ENCODE measurements around the gene VAMP3. TPM values are rescaled to one million over a fixed set of nuclear protein-coding genes. Genes with fewer than 3 reads are reported as not detected.

VAMP3 gene
- total RNA-seq, 1 experiment from 2014 or later = 102 TPM

DNA sequence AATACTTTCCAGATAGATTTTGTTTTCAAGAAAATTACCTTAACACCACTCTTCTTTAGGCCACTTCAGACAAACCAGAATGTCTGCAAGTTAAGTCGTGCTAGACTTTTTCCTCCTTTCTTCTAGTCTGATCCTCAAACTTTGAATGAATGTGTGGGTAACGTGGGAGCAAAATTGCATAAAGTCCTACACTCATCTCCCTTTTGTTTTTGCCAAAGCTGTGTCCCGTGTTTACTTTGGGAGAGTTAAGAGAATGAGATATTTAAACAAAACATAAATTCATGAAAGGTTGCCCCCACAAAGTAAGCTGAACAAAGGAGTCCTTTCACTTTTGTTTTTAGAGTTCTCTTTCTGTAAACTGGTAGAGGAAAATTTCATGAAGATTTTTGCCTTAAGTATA is 16.9 kb upstream of the VAMP3 start:
- in situ Hi-C loops (cut with HindIII; ENCODE audit: low pct_unique_long_range_greater_than_20kb, low sequenced_read_pairs) = no loop called here
- peak; percentile 36 for DNase-seq (ENCODE audit: low read depth, low spot score)

DNA sequence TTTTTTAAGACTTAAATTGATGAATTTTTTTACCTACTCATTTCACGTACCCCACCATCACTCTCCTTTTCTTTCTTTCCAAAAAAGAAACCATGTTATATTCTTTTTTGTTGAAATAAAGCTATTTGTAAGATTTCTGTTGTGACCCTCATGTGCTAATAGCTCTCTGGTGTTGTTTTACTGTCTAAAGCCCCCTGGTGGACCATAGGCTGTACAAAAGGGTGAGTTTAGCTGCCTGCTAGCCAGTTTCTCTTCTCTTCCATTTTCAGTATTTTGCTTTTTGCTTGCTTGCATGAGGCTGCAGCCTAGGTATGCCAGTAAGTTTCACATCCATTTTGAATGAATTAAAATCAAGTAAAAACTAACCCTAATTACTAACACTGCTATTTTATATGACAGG is 15.6 kb upstream of the VAMP3 start:
- in situ Hi-C loops (cut with HindIII; ENCODE audit: low pct_unique_long_range_greater_than_20kb, low sequenced_read_pairs) = no loop called here
- DNase-seq (ENCODE audit: low read depth, low spot score) = peak; percentile 64

DNA sequence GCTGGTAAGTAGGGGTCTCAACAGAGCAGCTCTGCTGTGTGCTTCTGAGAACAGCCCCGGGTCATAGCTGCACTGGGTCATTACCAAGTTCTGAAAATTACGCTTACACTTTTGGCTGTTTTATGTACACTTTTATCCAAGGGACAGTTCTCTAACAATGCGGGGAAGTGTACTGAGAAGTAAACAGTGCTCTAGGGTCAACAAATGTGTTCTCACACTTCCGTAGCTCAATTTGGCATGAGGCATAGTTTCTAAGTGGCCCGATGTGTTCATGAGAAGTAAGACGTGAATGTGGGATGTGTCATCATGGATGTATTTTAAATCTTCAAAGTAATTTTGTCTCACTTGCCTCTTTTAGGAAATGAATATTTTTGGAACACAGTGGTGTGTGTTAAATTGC is 10.9 kb upstream of the VAMP3 start:
- in situ Hi-C loops (cut with HindIII; ENCODE audit: low pct_unique_long_range_greater_than_20kb, low sequenced_read_pairs) = no loop called here
- DNase-seq (ENCODE audit: low read depth, low spot score) = no peak

DNA sequence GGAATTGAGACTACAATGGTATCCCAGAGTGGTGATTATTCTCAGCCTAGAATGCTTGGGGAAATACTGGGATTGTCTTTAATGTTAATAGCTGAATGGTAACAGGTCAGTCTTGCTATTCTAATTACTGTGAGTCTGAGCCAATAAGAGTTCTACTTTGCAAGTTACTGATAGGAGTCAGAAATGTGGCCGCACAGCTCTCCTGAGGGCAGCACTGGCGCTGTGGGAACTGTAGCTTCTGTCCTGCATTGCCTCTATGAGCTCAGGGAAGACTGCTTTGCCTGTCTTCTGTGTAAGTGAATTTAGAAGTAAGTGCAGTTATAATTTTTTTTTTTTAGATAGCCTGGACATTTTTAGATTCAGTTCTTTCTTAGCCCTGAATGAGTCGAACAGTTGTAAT is 10.0 kb upstream of the VAMP3 start:
- in situ Hi-C loops (cut with HindIII; ENCODE audit: low pct_unique_long_range_greater_than_20kb, low sequenced_read_pairs) = no loop called here
- no peak for DNase-seq (ENCODE audit: low read depth, low spot score)

DNA sequence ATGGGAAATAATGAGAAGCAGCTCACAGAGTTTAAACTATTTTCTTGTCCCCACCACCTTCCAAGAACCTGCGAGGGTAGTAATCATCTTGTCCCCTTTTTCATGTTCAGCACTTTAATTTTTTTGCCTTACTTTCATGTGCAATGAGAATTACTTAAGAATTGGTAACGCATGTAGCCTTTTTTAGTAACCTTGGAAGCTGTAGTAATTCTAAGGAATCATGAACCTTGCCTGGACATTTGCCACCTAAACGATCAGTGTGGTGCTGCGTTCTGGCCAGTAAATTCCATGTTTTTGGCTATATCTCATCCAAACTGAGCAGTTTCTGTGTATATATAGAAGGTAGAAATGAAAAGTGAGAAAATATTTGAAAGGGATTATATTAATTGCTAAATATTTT is 3.9 kb upstream of the VAMP3 start:
- in situ Hi-C loops (cut with HindIII; ENCODE audit: low pct_unique_long_range_greater_than_20kb, low sequenced_read_pairs) = no loop called here
- DNase-seq (ENCODE audit: low read depth, low spot score) = no peak

DNA sequence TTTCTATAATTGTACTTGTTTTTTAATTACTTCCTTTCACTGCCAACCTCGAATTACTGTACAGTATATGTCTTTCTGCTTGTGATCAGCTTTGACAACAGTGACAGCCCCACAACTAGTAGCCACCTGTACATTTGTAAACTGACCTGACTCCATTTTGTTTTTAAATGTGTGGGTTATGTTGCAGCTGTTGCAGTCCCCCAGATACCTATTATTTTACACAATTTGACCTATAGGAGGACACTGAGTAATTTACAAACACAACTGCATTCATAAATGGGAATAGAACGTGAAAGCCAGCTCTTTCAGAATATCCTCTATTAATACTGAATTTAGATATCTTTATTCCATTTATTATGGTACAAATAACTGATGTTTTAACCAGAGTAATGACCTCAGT is 2.5 kb upstream of the VAMP3 start:
- in situ Hi-C loops (cut with HindIII; ENCODE audit: low pct_unique_long_range_greater_than_20kb, low sequenced_read_pairs) = no loop called here
- no peak for DNase-seq (ENCODE audit: low read depth, low spot score)

DNA sequence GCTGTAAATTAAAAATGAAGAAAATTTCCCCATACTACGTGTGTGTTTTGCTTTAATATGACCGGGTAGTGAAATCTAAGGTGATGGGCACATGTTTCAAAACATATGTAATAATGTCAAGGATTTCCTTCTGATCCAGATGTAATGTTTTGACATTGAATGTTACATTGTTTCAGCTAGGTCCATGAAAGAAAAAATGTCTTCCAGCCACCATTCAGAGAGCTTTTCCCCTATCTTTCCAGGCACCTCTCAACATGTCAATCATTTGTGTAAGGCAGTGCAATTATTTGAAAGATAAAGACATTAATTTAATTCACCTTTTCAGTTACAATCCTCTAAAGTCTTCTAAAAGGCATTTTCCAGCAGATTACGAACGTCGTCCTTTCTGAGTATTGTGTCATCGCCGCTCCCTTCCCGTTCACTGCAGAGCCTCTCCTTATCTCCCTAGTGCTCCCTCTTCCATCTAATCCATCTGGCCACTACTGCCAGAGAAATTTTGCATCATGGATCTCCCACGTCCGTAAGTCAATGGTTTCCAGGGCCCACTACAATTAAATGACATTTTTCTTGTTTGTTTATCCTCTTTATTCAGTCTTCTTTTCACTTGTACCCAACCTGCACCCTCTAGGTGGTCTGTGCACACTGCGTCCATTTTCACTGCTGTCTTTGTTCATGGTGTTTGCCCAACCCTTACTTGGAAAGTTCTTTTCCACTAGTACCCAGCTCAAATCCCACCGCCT is 1.3 kb upstream of the VAMP3 start:
- DNase-seq (ENCODE audit: low read depth, low spot score) = no peak
- in situ Hi-C loops (cut with HindIII; ENCODE audit: low pct_unique_long_range_greater_than_20kb, low sequenced_read_pairs) = no loop called here

DNA sequence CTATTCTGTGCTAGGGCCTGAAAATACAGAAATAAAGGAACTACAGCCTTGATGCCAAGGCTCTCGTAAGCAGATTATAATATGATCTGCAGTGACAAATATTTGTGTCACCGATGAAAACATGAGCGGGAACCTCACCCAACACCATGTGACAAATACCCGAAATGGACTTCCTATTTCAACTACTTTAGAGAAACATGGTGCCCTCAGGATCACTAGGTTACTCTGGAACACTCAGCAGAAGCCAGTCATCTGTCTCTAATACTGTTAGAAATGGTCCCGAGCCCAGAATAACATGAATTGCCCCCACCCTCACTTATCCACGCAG is 463 bp upstream of the VAMP3 start:
- DNase-seq (ENCODE audit: low read depth, low spot score) = no peak
- in situ Hi-C loops (cut with HindIII; ENCODE audit: low pct_unique_long_range_greater_than_20kb, low sequenced_read_pairs) = no loop called here

DNA sequence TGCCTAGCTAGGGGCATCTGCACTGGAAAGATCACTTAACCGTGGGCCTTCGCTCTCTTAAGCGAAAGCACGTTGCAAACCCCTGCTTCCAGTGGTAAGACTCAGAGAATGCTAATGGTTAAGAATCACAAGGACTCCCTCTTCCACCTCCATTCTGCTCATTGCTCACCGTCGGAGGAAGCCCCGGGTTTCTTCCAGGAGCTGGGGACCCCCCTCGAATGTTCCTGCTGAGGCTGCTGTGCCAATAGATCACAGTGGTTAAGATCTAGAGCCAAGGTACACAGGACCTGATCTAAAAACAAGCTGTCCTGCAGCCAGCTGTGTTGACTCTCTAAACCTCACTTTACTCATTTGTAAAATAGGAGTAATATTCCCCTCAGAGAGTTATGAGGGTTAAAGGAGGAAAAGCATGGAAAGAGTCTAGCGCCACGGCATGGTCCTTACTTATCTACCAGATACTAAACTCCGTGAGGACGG is 765 bp downstream of the VAMP3 start:
- DNase-seq (ENCODE audit: low read depth, low spot score) = no peak
- in situ Hi-C loops (cut with HindIII; ENCODE audit: low pct_unique_long_range_greater_than_20kb, low sequenced_read_pairs) = no loop called here

DNA sequence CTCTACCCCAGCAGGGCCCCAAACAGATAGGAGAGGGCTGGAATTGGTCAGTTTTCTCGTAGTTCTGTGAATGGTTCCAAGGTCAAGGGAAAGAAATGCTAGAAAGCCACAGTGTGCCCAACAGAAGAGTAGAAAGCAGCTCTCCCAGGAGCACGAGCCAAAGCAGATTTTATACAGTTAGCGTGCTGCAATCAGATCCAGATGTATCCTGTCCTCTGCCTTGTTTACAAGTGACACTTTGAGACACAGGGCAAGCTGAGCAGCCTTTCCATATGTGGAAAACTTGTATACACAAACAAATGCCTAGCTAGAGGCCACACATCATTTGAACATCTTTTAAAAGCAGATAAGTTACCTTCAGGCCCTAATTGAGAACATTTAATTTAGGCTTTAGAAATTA is 6.5 kb downstream of the VAMP3 start:
- DNase-seq (ENCODE audit: low read depth, low spot score) = no peak
- in situ Hi-C loops (cut with HindIII; ENCODE audit: low pct_unique_long_range_greater_than_20kb, low sequenced_read_pairs) = no loop called here

DNA sequence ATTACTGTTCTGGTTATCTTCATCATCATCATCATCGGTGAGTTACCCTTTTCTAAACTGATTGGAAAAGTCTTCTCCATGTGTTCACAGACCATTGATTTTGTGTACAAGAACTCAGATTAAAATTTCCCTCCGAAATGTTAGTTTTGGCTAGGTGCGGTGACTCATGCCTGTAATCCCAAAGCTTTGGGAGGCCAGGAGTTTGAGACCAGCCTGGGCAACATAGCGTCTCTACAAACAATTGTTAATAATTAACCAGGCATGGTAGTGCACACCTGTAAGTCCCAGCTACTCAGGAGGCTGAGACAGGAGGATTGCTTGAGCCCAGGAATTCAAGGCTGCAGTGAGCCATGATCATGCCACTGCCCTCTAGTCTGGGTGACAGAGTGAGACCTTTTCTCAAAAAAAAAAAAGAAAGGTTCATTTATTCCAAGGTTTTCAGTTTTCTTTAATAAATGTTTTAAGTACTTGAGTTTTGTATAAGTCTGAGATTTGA is 7.1 kb downstream of the VAMP3 start:
- no peak for DNase-seq (ENCODE audit: low read depth, low spot score)

DNA sequence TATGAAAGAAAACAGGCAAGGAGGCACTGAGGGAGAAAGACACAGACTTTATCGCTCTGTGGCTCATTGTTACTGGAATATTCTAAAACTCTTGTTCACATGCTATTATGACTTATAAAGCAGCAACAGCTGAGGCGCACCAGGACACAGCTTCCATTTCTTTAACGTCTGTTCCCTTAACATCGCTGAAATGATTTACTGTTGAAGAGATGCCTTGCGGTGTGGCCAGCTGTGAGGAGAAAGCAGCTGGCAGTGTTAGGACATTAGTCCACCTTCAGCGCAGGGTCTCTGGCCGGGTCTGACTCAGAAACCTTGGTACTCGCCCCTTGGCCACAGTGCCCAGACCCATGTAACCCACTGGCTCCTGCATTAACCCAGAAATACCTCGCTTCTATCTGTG is 9.9 kb downstream of the VAMP3 start:
- in situ Hi-C loops (cut with HindIII; ENCODE audit: low pct_unique_long_range_greater_than_20kb, low sequenced_read_pairs) = no loop called here
- no peak for DNase-seq (ENCODE audit: low read depth, low spot score)

More for the DNA sequence above, 7.1 kb downstream of the VAMP3 start:
- in situ Hi-C loops (cut with HindIII; ENCODE audit: low pct_unique_long_range_greater_than_20kb, low sequenced_read_pairs) = no loop called here

DNA sequence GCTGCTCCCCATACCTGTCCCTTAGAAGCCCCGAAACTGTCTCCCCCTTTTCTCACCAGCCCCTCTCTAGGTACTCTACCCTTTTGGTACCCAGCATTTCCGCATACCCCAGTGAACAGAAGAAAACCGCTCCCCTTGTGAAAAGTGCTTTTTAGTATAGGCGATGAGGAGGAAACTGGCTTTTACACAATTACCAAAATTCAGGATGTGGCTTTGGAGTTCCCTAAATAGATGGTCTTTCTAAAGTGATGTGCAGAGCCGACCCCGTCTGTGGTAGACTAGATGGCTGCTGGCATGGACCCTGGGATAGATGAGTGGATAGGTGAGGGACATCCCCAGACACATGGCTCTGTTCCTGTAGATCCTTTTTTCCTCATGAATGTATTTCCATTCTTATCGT is 10.4 kb downstream of the VAMP3 start:
- DNase-seq (ENCODE audit: low read depth, low spot score) = no peak
- in situ Hi-C loops (cut with HindIII; ENCODE audit: low pct_unique_long_range_greater_than_20kb, low sequenced_read_pairs) = no loop called here

DNA sequence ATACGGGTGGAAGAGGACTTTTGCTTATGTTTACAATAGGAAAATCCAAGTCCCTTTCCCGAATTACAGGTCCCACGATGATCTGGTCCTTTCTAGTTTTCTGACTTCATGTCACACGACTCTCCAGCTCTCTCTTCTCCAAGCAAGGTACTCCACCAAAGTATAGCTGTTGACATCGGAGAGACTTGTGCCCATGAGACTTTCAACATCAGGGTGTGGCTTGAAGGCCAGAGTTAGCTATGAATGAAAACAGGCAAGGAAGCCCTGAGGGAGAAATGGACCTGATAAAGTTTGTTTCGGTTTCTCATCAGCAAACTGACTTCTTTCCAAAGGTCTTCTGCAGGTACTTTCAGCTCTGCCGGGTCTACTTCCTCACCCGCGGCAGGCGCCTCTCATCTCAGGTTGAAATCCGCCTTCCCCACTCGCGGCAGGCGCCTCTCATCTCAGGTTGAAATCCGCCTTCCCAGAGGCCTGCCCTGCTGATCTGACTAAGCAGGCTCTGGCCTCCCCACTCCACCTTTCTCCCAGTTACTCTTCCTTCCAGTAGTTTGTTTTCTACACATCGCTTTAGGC is 10.9 kb downstream of the VAMP3 start:
- in situ Hi-C loops (cut with HindIII; ENCODE audit: low pct_unique_long_range_greater_than_20kb, low sequenced_read_pairs) = no loop called here
- no peak for DNase-seq (ENCODE audit: low read depth, low spot score)

DNA sequence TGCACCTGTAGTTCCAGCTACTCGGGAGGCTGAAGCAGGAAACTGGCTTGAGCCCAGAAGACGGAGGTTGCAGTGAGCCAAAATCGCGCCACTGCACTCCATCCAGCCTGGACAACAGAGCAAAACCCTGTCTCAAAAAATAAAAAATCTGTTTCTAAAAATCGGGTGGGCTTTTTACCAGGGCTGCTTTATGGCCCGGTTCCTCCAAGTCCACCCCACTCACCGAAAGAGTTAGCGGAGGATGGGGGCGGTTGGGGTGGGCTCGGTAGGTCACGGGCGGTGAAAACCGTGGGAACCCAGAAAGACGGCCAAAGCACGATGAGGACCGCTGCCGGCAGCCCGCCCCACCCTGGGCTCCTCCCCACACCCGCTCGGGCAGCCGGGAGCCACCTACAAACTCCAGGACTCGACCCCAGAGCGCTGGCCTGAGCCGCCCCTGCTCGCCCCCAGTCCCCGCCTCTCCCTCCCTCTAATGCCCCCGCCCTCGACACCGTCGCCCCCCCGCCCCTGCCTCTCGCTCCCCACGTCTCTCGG is 12.1 kb downstream of the VAMP3 start:
- in situ Hi-C loops (cut with HindIII; ENCODE audit: low pct_unique_long_range_greater_than_20kb, low sequenced_read_pairs) = no loop called here
- peak; percentile 75 for DNase-seq (ENCODE audit: low read depth, low spot score)

DNA sequence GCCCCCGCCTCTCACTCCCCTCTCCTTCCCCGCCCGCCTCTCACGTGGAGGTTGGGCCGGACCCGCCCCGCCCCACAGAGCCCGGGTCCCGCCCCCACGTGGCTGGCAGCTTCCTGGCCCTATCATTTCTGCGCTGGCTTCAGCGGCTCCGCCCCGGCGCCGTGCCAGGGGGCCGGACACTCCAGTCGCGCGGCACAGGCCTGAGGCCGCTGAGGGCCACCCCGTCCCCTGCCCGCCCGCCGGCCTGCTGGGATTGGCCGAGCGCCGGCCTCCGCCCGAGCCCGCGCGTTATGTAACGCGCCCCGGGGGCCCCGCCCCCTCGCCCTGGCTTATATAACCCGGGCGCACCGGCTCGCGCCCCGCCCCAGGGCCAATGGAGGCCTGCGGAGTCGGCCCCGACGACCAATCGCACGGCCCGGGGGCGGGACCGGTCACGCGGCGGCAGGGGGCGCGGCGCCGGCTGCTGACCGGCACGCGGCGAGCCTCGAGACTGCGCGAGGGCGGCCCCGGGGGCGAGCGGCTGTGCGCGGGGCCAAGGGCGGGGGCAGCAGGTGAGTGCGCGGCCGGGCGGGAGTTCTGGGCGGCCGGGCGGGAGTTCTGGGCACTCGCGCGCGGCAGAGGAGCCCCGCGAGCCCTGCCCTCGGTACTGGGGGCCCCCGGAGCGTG is 12.9 kb downstream of the VAMP3 start, which contains the start of gene PER3:
Gene PER3 (plus strand): TSS at position 466 of the 666 bp plus-strand sequence. CDS start 587 bp downstream, outside the sequence.
- DNase-seq (ENCODE audit: low read depth, low spot score) = peak; percentile 94
- in situ Hi-C loops (cut with HindIII; ENCODE audit: low pct_unique_long_range_greater_than_20kb, low sequenced_read_pairs) = no loop called here

DNA sequence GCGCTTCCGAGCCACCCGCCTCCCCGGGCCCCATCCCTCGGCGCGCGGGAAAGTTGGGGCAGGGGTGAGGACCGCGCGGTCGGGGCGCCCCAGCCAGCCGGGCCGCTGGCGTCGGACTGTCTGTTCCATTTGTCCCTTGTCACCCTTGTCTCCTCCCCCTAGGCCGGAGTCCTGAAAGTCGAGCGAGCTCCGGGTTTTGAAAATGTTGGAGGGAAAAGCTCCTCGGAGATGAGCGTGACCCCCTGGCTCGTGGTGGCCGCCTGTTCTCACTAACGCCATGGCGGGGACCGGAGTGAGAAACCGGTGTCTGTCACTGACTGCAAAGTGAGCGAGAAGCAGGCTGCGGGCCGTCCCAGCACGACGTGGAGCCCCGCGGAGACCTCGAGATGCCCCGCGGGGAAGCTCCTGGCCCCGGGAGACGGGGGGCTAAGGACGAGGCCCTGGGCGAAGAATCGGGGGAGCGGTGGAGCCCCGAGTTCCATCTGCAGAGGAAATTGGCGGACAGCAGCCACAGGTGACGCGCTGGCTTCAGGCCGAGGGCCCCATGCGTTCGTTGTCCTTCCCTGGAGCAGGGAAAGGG is 13.5 kb downstream of the VAMP3 start:
- no peak for DNase-seq (ENCODE audit: low read depth, low spot score)
- in situ Hi-C loops (cut with HindIII; ENCODE audit: low pct_unique_long_range_greater_than_20kb, low sequenced_read_pairs) = no loop called here

DNA sequence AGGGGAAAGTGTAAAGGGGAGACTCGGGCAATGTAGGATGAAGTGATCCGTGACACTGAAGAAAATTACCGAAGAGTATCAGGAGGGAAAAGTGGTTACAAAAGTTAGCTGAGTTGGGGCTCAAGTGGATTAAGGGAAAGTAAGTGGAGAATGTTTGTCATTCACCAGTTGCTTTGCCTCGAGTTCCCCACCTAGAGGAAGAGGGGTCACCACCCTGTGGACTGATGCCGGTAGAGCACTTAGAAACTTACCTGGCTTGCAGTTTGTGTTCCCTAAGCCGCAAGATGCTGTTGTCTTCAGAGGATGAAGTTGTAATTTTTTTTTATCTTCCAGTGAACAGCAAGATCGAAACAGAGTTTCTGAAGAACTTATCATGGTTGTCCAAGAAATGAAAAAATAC is 14.0 kb downstream of the VAMP3 start:
- no peak for DNase-seq (ENCODE audit: low read depth, low spot score)
- in situ Hi-C loops (cut with HindIII; ENCODE audit: low pct_unique_long_range_greater_than_20kb, low sequenced_read_pairs) = no loop called here
